Activated T-helper 1 cell treated with Interleukin-2 at 50 U/mL for 16 hours (primary cell): ENCODE results near the gene MAP3K12.
A peak's percentile ranks its signal among the peaks of the same experiment; 100 is the strongest.

ENCODE experiments used
- DNase-seq: peaks from one replicate; pipeline ENCODE4 v3.0.0-alpha.2; 2020; ENCODE audit warnings: low read depth

MAP3K12 gene

GRCh38 chr12:53508534-53509170 lies 9.4 kb upstream of the MAP3K12 start:
- peak; percentile 68 for DNase-seq

GRCh38 chr12:53507603-53507885 lies 8.3 kb upstream of the MAP3K12 start:
- DNase-seq = no peak

GRCh38 chr12:53506881-53507602 lies 7.8 kb upstream of the MAP3K12 start, which contains the start of gene NPFF:
Gene NPFF, minus strand, starts transcription at chr12:53507484. Its CDS starts 10 bp downstream, at chr12:53507474.
- no peak for DNase-seq

GRCh38 chr12:53506450-53506785 lies 7.2 kb upstream of the MAP3K12 start:
- no peak for DNase-seq

GRCh38 chr12:53505555-53506449 lies 6.5 kb upstream of the MAP3K12 start:
- no peak for DNase-seq

- DNase-seq = no peak
These were observed 5.8 kb upstream of the MAP3K12 start for GRCh38 chr12:53505086-53505485.

GRCh38 chr12:53504004-53504920 lies 5.0 kb upstream of the MAP3K12 start:
- DNase-seq = no peak

- no peak for DNase-seq
These were observed 3.9 kb upstream of the MAP3K12 start for GRCh38 chr12:53502983-53503728.

- DNase-seq = no peak
These were observed 3.1 kb upstream of the MAP3K12 start for GRCh38 chr12:53502331-53502730.

- no peak for DNase-seq
These were observed 2.4 kb upstream of the MAP3K12 start for GRCh38 chr12:53501615-53502181.

- peak; percentile 96 for DNase-seq
These were observed 1.7 kb upstream of the MAP3K12 start, which contains the start of gene TARBP2 for GRCh38 chr12:53500776-53501614. Gene TARBP2, plus strand, starts transcription at chr12:53501283. Its CDS starts 126 bp downstream, at chr12:53501409.

GRCh38 chr12:53500142-53500775 lies 1.0 kb upstream of the MAP3K12 start:
- no peak for DNase-seq

- DNase-seq = no peak
These were observed 1.0 kb downstream of the MAP3K12 start for GRCh38 chr12:53498235-53498630.

GRCh38 chr12:53497461-53497860 lies 1.8 kb downstream of the MAP3K12 start:
- no peak for DNase-seq

- no peak for DNase-seq
These were observed 2.6 kb downstream of the MAP3K12 start for GRCh38 chr12:53496752-53497032.

GRCh38 chr12:53495903-53496751 lies 3.1 kb downstream of the MAP3K12 start:
- DNase-seq = no peak

GRCh38 chr12:53493610-53494391 lies 5.5 kb downstream of the MAP3K12 start:
- DNase-seq = no peak
